HepG2 (cell line): ENCODE data around the gene SIAH2. TPM values are rescaled to one million over a fixed set of nuclear protein-coding genes. Genes with fewer than 3 reads are reported as not detected.

Experiments
- BCL6 ChIP-seq: IDR thresholded peaks from 2 replicates; pipeline ENCODE4 v1.6.1; 2016; ENCODE audit warnings: missing genetic modification reagents, missing compliant biosample characterization
- KDM3A ChIP-seq: IDR thresholded peaks from 2 replicates; pipeline ENCODE4 v1.6.1; 2018; ENCODE audit warnings: low read depth, missing compliant biosample characterization
- KDM4B ChIP-seq: sonication (generic); formaldehyde crosslinking; IDR thresholded peaks from 2 replicates; pipeline ENCODE4 v1.4.0; 2020; ENCODE audit warnings: missing genetic modification reagents
- MIER2 ChIP-seq: IDR thresholded peaks from 2 replicates; pipeline ENCODE4 v1.6.1; 2016; ENCODE audit warnings: missing biosample characterization, missing genetic modification reagents
- NCOR1 ChIP-seq: fragments of 200-600 bp; sonication (generic); IDR thresholded peaks from 2 replicates; pipeline ENCODE4 v1.7.0; 2017; ENCODE audit warnings: antibody characterized with exemption, low read length, borderline replicate concordance
- PHB2 ChIP-seq: fragments of 450-650 bp; IDR thresholded peaks from 2 replicates; pipeline ENCODE4 v1.6.1; 2018; ENCODE audit not compliant: partially characterized antibody
- PITX1 ChIP-seq: sonication (generic); formaldehyde crosslinking; IDR thresholded peaks from 2 replicates; pipeline ENCODE4 v1.5.1; 2020; ENCODE audit warnings: mild to moderate bottlenecking, missing genetic modification reagents
- PPARG ChIP-seq: conservative IDR thresholded peaks from 2 replicates; pipeline ENCODE4 v1.6.1; 2016; ENCODE audit warnings: missing biosample characterization, missing genetic modification reagents
- RXRA ChIP-seq: sonication (generic); formaldehyde crosslinking; IDR thresholded peaks from 2 replicates; pipeline ENCODE4 v1.5.1; 2020; ENCODE audit warnings: missing genetic modification reagents
- SAP130 ChIP-seq: IDR thresholded peaks from 2 replicates; pipeline ENCODE4 v1.6.1; 2016; ENCODE audit warnings: low read depth
- SIX1 ChIP-seq: sonication (generic); formaldehyde crosslinking; IDR thresholded peaks from 2 replicates; pipeline ENCODE4 v1.4.0; 2020; ENCODE audit warnings: missing genetic modification reagents, borderline replicate concordance
- SIX4 ChIP-seq: sonication (generic); formaldehyde crosslinking; IDR thresholded peaks from 2 replicates; pipeline ENCODE4 v1.4.0; 2020; ENCODE audit warnings: missing genetic modification reagents
- SUZ12 ChIP-seq: fragments of 150-350 bp; IDR thresholded peaks from 2 replicates; pipeline ENCODE4 v1.6.1; 2014; ENCODE audit warnings: low read depth, low read length
- TEAD3 ChIP-seq: optimal IDR thresholded peaks from 2 replicates; pipeline ENCODE3; 2016; ENCODE audit warnings: borderline replicate concordance
- ZBTB7A ChIP-seq: sonication (generic); formaldehyde crosslinking; IDR thresholded peaks from 2 replicates; pipeline ENCODE4 v1.8.0; 2022; ENCODE audit warnings: mild to moderate bottlenecking, missing genetic modification reagents
- ZC3H13 ChIP-seq: sonication (generic); formaldehyde crosslinking; IDR thresholded peaks from 2 replicates; pipeline ENCODE4 v1.8.1; 2023; ENCODE audit warnings: mild to moderate bottlenecking, missing genetic modification reagents, moderate library complexity
- ZIK1 ChIP-seq: sonication (generic); formaldehyde crosslinking; IDR thresholded peaks from 2 replicates; pipeline ENCODE4 v1.5.0; 2020; ENCODE audit warnings: mild to moderate bottlenecking, low read depth, missing genetic modification reagents, borderline replicate concordance
- ZNF432 ChIP-seq: sonication (generic); formaldehyde crosslinking; IDR thresholded peaks from 2 replicates; pipeline ENCODE4 v1.5.0; 2020; ENCODE audit warnings: missing genetic modification reagents, mild to moderate bottlenecking, borderline replicate concordance
- ZNF543 ChIP-seq: sonication (generic); formaldehyde crosslinking; IDR thresholded peaks from 2 replicates; pipeline ENCODE4 v1.4.0; 2020; ENCODE audit warnings: mild to moderate bottlenecking, missing genetic modification reagents
- ZNF557 ChIP-seq: sonication (generic); formaldehyde crosslinking; IDR thresholded peaks from 2 replicates; pipeline ENCODE4 v1.4.0; 2020; ENCODE audit warnings: missing genetic modification reagents
- ZNF766 ChIP-seq: sonication (generic); formaldehyde crosslinking; IDR thresholded peaks from 2 replicates; pipeline ENCODE4 v1.5.0; 2020; ENCODE audit warnings: missing genetic modification reagents, borderline replicate concordance
- polyA plus RNA-seq, 8 experiments: library from polyadenylated mRNA; depleted of rRNA in 3 of 8; stranded (reverse) in 7 of 8; unstranded in 1 of 8; fragments of >200 nt; fragmentation: Illumina TruSeq in 4 of 8; extraction: Trizol in 4 of 8; gene quantifications; 2 replicates each; pipeline versions ENCODE4 v1.2.1 to v1.2.3, GENCODE V29; 2011 to 2016; ENCODE audit warnings: low read depth in 4 of 8, missing spikeins in 1 of 8, mixed read lengths in 1 of 8; ENCODE audit not compliant: insufficient read depth in 1 of 8
- total RNA-seq, 5 experiments: library from RNA; depleted of rRNA; stranded (reverse); fragments of >200 nt; fragmentation: Illumina TruSeq; extraction: Trizol; gene quantifications; 2 replicates each; pipeline ENCODE4 v1.2.3, GENCODE V29; 2016; ENCODE audit warnings: low read depth in 1 of 5
- TF ChIP-seq, protein P1 (sequence below): sonication (generic); formaldehyde crosslinking; IDR thresholded peaks from 2 replicates; pipeline ENCODE4 v1.4.0; 2020; ENCODE audit warnings: missing genetic modification reagents
- TF ChIP-seq, protein P2 (sequence below): sonication (generic); formaldehyde crosslinking; IDR thresholded peaks from 2 replicates; pipeline ENCODE4 v1.8.0; 2022; ENCODE audit warnings: mild to moderate bottlenecking, missing genetic modification reagents
- TF ChIP-seq, protein P3 (sequence below): sonication (generic); formaldehyde crosslinking; IDR thresholded peaks from 2 replicates; pipeline ENCODE4 v1.8.0; 2022; ENCODE audit warnings: low read depth, missing genetic modification reagents
- TF ChIP-seq, protein P4 (sequence below): IDR thresholded peaks from 2 replicates; pipeline ENCODE4 v1.6.1; 2016; ENCODE audit warnings: low read depth

SIAH2 gene
- total and polyA plus RNA-seq, 2 of the 13 experiments (the other 11 are each of a cell fraction or from before 2014, with no cell fraction given) = 71.8 to 117 TPM

DNA sequence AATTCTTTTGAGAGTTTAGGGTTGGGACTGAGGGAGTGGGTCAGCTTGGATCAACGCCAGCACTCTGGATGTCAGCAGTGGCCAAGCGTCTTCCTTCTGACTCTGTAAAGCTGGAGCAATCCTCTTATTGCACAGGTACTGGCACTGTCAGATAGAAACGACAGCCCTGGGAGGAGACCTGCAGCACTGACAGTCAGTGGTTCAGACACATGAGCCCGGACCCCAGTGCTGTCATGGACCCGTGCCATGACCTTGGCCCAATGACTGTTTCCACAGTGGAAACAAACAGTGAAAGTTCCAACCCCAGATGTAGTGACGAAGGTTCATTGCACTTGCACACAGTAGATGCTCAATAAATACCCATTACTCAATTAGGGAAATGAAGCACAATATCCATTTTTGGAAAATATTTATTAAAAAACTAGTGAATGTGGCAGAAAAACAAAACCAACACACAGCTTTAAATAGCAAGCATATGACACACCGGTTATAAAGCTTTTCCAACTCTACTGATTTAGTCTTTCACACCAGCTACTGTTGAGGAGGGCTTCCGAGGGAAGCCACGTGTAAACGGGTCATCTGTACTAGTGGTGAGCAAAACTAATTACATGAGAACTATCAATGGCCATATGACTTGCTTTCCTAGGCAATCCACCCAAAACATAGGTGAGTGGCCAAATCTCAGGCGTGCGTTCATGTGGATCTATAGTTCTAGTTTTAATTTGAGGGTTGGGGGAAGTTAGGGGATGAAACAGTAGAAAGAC lies 22.1 kb downstream of the SIAH2 start (continued):
- TF ChIP-seq, protein P1, sequence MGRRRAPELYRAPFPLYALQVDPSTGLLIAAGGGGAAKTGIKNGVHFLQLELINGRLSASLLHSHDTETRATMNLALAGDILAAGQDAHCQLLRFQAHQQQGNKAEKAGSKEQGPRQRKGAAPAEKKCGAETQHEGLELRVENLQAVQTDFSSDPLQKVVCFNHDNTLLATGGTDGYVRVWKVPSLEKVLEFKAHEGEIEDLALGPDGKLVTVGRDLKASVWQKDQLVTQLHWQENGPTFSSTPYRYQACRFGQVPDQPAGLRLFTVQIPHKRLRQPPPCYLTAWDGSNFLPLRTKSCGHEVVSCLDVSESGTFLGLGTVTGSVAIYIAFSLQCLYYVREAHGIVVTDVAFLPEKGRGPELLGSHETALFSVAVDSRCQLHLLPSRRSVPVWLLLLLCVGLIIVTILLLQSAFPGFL (CRISPR knock-in tag) = no peak
- TF ChIP-seq ZNF557 (CRISPR knock-in tag) (0 out of 2 replicates have a peak, but pooled peaks have one; percentile 54), KDM4B (no peak), SUZ12 (no peak), BCL6 (CRISPR knock-in tag) (peak; percentile 84), ZBTB7A (CRISPR knock-in tag) (peak; percentile 70; the same call in 1 of the 2 replicates), PITX1 (CRISPR knock-in tag) (0 out of 2 replicates have a peak, but pooled peaks have one; percentile 29), ZNF766 (CRISPR knock-in tag) (no peak), NCOR1 (peak; percentile 55; the same call in 1 of the 2 replicates), SIX1 (peak; percentile 66; the same call in 1 of the 2 replicates), TEAD3 (peak; percentile 83), SIX4 (CRISPR knock-in tag) (peak; percentile 77; the same call in 1 of the 2 replicates), ZNF543 (peak; percentile 62), RXRA (peak; percentile 88), PPARG (peak; percentile 89), ZNF432 (no peak), PHB2 (no peak), KDM3A (CRISPR knock-in tag) (no peak; the same call in 1 of the 2 replicates), MIER2 (CRISPR knock-in tag) (0 out of 2 replicates have a peak, but pooled peaks have one; percentile 16), ZC3H13 (CRISPR knock-in tag) (peak; percentile 88; the same call in 1 of the 2 replicates), SAP130 (CRISPR knock-in tag) (peak; percentile 91), ZIK1 (CRISPR knock-in tag) (no peak)
- TF ChIP-seq, protein P2, sequence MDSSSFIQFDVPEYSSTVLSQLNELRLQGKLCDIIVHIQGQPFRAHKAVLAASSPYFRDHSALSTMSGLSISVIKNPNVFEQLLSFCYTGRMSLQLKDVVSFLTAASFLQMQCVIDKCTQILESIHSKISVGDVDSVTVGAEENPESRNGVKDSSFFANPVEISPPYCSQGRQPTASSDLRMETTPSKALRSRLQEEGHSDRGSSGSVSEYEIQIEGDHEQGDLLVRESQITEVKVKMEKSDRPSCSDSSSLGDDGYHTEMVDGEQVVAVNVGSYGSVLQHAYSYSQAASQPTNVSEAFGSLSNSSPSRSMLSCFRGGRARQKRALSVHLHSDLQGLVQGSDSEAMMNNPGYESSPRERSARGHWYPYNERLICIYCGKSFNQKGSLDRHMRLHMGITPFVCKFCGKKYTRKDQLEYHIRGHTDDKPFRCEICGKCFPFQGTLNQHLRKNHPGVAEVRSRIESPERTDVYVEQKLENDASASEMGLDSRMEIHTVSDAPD (CRISPR knock-in tag) = peak; percentile 68; the same call in 1 of the 2 replicates
- TF ChIP-seq, protein P3, sequence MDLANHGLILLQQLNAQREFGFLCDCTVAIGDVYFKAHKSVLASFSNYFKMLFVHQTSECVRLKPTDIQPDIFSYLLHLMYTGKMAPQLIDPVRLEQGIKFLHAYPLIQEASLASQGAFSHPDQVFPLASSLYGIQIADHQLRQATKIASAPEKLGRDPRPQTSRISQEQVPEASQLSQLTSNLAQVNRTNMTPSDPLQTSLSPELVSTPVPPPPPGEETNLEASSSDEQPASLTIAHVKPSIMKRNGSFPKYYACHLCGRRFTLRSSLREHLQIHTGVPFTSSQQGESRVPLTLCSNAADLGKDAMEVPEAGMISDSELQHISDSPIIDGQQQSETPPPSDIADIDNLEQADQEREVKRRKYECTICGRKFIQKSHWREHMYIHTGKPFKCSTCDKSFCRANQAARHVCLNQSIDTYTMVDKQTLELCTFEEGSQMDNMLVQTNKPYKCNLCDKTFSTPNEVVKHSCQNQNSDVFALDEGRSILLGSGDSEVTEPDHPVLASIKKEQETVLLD (CRISPR knock-in tag) = no peak
- TF ChIP-seq, protein P4, sequence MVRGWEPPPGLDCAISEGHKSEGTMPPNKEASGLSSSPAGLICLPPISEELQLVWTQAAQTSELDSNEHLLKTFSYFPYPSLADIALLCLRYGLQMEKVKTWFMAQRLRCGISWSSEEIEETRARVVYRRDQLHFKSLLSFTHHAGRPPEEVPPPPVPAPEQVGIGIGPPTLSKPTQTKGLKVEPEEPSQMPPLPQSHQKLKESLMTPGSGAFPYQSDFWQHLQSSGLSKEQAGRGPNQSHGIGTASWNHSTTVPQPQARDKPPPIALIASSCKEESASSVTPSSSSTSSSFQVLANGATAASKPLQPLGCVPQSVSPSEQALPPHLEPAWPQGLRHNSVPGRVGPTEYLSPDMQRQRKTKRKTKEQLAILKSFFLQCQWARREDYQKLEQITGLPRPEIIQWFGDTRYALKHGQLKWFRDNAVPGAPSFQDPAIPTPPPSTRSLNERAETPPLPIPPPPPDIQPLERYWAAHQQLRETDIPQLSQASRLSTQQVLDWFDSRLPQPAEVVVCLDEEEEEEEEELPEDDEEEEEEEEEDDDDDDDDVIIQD (CRISPR knock-in tag) = peak; percentile 87
